Measurements from ENCODE around the gene CXCR5. TPM values are rescaled to one million over a fixed set of nuclear protein-coding genes. Genes with fewer than 3 reads are reported as not detected.
A peak's percentile ranks its signal among the peaks of the same experiment; 100 is the strongest.

CXCR5 gene
- total RNA-seq, 2 donors from 2014 or later = 8.0 to 20.2 TPM

DNA sequence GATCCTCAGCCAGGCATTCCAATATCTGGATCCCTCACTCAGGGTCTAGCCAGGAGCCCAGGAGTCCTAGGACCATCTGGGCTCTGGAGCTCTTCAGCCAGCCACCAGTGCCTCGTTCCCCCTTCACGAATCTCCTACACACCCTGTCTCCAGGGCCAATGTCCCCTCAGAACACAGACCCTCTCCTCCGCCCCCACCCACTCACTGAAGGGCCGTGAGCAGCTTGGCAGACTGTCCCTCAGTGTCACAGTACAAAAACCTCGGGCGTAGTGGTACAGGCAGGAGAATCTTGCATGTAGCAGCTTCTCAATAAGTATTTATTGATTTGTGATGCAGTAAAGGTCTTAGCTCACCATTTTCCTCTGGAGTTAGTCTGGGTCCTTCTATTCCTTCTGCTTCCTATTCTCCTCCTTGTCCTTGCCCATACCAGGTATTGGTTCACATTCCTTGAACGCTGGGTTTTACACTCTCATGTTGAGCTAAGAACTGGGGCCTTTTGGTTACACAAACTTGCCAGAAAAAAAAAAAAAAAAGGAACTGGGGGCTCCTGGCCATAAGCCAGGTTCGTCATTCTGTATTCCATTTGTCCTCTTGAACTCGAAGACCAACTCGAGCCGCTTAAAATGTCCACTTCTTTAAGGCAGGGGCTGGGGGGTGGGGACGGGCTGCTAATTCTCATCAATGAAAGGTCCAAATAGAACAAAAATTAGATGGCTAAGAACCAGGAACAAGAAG, 2.3 kb downstream of the CXCR5 start:
- Mint-ChIP-seq H3K4me1 (peaks cover 53% of the 10 kb centered on the region), H3K4me3 (peak overlapping the region; percentile 86), H3K27me3 (no peaks in the 10 kb centered on the region), H3K36me3 (ENCODE audit: low read depth) (peaks cover 83% of the 10 kb centered on the region), H3K27ac (peak overlapping the region; percentile 92), H3K9me3 (no peaks in the 10 kb centered on the region)
- no peak for ATAC-seq (replicated peaks)

DNA sequence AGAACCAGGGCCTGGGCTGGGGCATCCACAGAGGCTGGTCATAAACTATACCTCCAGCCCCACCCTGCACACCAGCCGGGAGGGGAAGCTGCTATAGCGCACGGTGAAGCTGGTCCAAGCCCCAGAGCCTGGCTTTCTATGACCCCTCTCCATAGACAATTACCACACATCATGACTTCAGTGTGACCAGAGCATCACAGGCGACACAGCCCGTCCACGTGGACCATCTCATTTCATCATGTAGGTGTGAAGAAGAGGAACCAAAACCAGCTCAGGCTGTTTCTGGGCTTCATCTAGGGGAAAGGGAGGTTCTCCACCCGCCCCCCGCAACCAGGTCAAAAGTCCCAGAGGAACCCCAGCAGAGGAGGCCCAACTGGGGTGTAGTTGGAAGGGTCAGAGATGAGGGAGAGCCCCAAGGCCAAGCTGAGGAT, 3.0 kb downstream of the CXCR5 start:
- Mint-ChIP-seq H3K4me3 (peak overlapping the region; percentile 86), H3K27ac (peak overlapping the region; percentile 58), H3K4me1 (peaks cover 46% of the 10 kb centered on the region), H3K9me3 (no peaks in the 10 kb centered on the region), H3K27me3 (no peaks in the 10 kb centered on the region), H3K36me3 (ENCODE audit: low read depth) (peaks cover 90% of the 10 kb centered on the region)
- ATAC-seq (replicated peaks) = no peak

DNA sequence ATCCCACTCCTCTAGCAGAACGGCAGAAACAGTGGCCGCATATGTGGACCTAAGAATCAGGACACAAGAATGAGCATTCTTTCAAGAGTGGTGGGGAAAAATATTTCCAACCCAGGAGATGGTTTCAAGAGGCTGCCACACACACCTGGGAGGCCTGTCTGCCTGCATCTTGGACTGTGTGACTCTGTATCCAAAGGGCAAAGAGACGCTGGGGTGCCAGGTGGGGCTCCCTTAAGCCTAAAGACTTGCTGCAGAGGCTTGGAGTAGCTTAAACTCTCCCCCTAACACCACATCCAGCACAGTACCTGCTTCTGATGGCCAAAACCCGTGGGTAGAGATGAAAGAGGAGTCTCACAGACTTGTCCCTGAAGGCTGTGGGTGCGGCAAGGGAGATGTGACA, 3.5 kb downstream of the CXCR5 start:
- peak overlapping the region; percentile 86 for H3K4me3 Mint-ChIP-seq
- H3K27me3 Mint-ChIP-seq = no peaks in the 10 kb centered on the region
- ATAC-seq (replicated peaks) = no peak
- H3K9me3 Mint-ChIP-seq = no peaks in the 10 kb centered on the region
- peaks cover 51% of the 10 kb centered on the region for H3K4me1 Mint-ChIP-seq
- peaks cover 95% of the 10 kb centered on the region for H3K36me3 Mint-ChIP-seq (ENCODE audit: low read depth)
- H3K27ac Mint-ChIP-seq = peak overlapping the region; percentile 58

DNA sequence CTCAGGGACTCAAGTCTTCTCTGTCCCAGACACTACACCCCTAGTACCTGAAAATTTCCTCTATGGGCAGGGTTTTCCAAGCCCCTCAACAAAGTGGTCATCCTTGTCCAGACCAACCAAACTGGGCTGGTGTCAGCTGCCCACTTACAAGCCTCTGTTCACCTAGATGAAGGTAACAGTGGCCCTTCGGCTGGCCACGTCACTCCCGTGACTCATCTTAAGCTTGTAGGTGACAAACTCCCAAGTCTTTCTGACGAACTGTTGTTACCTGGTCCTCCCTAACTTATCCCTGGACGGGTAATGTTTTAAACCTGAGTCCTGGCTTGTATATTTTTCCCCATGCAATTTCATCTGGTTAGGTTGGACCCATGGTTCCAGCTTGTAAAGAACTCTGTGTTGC, 4.7 kb downstream of the CXCR5 start:
- H3K9me3 Mint-ChIP-seq = no peaks in the 10 kb centered on the region
- peaks cover 96% of the 10 kb centered on the region for H3K36me3 Mint-ChIP-seq (ENCODE audit: low read depth)
- peak overlapping the region; percentile 58 for H3K27ac Mint-ChIP-seq
- H3K27me3 Mint-ChIP-seq = no peaks in the 10 kb centered on the region
- peak overlapping the region; percentile 86 for H3K4me3 Mint-ChIP-seq
- ATAC-seq (replicated peaks) = no peak
- H3K4me1 Mint-ChIP-seq = peaks cover 49% of the 10 kb centered on the region

DNA sequence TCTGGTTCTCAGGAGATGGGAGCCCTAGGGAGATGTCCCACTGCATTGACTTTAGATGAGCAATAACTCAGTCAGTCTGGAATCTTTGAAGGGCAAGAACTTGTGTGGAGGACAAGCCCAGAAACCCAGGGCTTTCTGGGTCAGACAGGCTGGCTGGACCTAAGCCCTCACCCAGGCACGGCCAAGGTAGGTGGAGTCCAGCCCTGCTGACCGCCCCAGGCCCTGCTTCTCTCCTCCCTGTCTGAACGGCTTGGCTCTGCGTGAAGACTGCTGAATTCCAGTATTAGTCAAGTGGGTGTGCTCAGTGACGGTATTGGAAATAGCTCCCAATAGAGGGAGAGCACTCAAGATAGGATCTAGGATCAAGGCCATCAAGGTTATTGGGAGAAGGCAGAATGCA, 6.1 kb downstream of the CXCR5 start:
- peak overlapping the region; percentile 44 for H3K27ac Mint-ChIP-seq
- H3K36me3 Mint-ChIP-seq (ENCODE audit: low read depth) = peaks cover 96% of the 10 kb centered on the region
- peaks cover 52% of the 10 kb centered on the region for H3K4me1 Mint-ChIP-seq
- no peak for ATAC-seq (replicated peaks)
- no peaks in the 10 kb centered on the region for H3K27me3 Mint-ChIP-seq
- H3K9me3 Mint-ChIP-seq = no peaks in the 10 kb centered on the region
- peak overlapping the region; percentile 86 for H3K4me3 Mint-ChIP-seq

DNA sequence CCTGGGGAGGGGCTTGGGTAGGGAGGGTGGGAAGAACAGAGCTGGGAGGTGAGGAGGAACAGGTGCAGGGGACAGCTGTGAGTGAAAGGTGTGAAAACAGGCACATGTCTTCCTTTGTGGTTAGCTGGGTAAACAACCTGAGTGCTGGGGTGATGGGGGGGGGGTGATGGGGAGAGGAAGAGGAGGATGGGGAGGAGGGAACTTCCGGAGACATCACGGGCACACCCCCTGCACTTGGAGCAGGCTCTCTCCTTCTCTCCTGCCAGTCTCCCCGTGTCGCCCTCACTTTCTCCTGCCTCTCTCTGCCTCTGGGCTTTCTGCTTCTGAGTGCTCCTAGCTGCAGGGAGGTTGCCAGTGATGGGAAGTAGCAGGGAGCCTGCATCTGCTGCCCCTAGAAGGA, 8.8 kb downstream of the CXCR5 start:
- peak overlapping the region; percentile 87 for H3K4me3 Mint-ChIP-seq
- no peaks in the 10 kb centered on the region for H3K9me3 Mint-ChIP-seq
- peaks cover 54% of the 10 kb centered on the region for H3K4me1 Mint-ChIP-seq
- ATAC-seq (replicated peaks) = peak; percentile 16
- H3K36me3 Mint-ChIP-seq (ENCODE audit: low read depth) = peaks cover 94% of the 10 kb centered on the region
- no peaks in the 10 kb centered on the region for H3K27me3 Mint-ChIP-seq
- H3K27ac Mint-ChIP-seq = peak overlapping the region; percentile 99

DNA sequence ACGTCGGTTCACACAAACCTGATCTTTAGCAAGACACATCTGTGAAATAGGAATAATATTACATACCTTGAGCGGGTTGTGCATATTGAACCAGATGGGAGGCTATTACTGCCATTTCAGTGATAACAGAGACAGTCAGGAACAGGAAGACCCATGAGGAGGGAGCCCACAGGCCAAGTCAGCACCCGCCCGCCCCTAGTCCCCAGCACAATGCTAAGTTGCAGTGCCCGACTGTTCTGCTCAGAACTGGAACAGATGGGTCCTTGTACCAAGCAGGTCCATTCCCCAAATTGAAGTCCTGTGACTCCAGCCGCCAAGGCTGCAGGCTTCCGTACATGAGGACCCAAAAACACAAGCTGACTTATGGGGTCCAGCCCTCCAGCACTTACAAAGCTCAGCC, 9.3 kb downstream of the CXCR5 start:
- Mint-ChIP-seq H3K4me3 (peak overlapping the region; percentile 87), H3K27ac (peak overlapping the region; percentile 99), H3K36me3 (ENCODE audit: low read depth) (peaks cover 93% of the 10 kb centered on the region), H3K27me3 (no peaks in the 10 kb centered on the region), H3K9me3 (no peaks in the 10 kb centered on the region), H3K4me1 (peaks cover 54% of the 10 kb centered on the region)
- no peak for ATAC-seq (replicated peaks)

DNA sequence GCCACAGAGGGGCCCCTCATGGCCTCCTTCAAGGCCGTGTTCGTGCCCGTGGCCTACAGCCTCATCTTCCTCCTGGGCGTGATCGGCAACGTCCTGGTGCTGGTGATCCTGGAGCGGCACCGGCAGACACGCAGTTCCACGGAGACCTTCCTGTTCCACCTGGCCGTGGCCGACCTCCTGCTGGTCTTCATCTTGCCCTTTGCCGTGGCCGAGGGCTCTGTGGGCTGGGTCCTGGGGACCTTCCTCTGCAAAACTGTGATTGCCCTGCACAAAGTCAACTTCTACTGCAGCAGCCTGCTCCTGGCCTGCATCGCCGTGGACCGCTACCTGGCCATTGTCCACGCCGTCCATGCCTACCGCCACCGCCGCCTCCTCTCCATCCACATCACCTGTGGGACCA, 10.0 kb downstream of the CXCR5 start:
- Mint-ChIP-seq H3K27me3 (no peaks in the 10 kb centered on the region), H3K4me3 (peak overlapping the region; percentile 87), H3K27ac (peak overlapping the region; percentile 99), H3K4me1 (peaks cover 51% of the 10 kb centered on the region), H3K9me3 (no peaks in the 10 kb centered on the region), H3K36me3 (ENCODE audit: low read depth) (peaks cover 89% of the 10 kb centered on the region)
- no peak for ATAC-seq (replicated peaks)

DNA sequence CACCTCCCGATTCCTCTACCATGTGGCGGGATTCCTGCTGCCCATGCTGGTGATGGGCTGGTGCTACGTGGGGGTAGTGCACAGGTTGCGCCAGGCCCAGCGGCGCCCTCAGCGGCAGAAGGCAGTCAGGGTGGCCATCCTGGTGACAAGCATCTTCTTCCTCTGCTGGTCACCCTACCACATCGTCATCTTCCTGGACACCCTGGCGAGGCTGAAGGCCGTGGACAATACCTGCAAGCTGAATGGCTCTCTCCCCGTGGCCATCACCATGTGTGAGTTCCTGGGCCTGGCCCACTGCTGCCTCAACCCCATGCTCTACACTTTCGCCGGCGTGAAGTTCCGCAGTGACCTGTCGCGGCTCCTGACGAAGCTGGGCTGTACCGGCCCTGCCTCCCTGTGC, 10.5 kb downstream of the CXCR5 start:
- no peak for ATAC-seq (replicated peaks)
- Mint-ChIP-seq H3K4me3 (peak overlapping the region; percentile 87), H3K4me1 (peaks cover 51% of the 10 kb centered on the region), H3K27ac (peak overlapping the region; percentile 99), H3K9me3 (no peaks in the 10 kb centered on the region), H3K36me3 (ENCODE audit: low read depth) (peaks cover 88% of the 10 kb centered on the region), H3K27me3 (no peaks in the 10 kb centered on the region)

DNA sequence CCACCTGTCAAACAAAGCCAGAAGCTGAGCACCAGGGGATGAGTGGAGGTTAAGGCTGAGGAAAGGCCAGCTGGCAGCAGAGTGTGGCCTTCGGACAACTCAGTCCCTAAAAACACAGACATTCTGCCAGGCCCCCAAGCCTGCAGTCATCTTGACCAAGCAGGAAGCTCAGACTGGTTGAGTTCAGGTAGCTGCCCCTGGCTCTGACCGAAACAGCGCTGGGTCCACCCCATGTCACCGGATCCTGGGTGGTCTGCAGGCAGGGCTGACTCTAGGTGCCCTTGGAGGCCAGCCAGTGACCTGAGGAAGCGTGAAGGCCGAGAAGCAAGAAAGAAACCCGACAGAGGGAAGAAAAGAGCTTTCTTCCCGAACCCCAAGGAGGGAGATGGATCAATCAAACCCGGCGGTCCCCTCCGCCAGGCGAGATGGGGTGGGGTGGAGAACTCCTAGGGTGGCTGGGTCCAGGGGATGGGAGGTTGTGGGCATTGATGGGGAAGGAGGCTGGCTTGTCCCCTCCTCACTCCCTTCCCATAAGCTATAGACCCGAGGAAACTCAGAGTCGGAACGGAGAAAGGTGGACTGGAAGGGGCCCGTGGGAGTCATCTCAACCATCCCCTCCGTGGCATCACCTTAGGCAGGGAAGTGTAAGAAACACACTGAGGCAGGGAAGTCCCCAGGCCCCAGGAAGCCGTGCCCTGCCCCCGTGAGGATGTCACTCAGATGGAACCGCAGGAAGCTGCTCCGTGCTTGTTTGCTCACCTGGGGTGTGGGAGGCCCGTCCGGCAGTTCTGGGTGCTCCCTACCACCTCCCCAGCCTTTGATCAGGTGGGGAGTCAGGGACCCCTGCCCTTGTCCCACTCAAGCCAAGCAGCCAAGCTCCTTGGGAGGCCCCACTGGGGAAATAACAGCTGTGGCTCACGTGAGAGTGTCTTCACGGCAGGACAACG, 11.7 kb downstream of the CXCR5 start:
- Mint-ChIP-seq H3K9me3 (no peaks in the 10 kb centered on the region), H3K4me1 (peaks cover 42% of the 10 kb centered on the region), H3K27me3 (no peaks in the 10 kb centered on the region)

DNA sequence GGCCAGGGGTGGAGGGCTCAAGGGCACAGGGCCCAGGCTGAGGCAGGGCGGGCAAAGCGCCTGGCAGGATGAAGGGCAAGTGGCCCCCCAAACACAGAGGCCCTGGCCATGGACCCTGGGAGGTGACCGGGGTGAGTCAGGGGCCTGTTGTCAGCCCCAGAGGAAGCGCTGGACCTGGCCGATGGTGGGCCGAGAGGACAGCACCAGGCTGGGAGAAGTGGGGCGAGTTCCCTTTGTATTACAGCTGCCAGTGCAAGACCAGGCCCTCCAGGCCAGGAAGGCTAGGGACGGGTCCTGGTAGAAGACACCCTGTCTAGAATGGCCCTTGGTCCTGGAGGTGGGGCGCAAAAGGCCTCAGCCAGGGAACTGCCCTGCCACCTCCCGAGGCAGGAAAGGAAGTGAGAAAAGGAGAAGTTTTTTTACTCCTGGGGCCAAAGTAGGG, 12.8 kb downstream of the CXCR5 start:
- Mint-ChIP-seq H3K4me1 (peaks cover 36% of the 10 kb centered on the region), H3K36me3 (ENCODE audit: low read depth) (peaks cover 84% of the 10 kb centered on the region), H3K4me3 (peak overlapping the region; percentile 87)

More for the DNA sequence above, 11.7 kb downstream of the CXCR5 start:
- Mint-ChIP-seq H3K36me3 (ENCODE audit: low read depth) (peaks cover 84% of the 10 kb centered on the region), H3K4me3 (peak overlapping the region; percentile 87), H3K27ac (peak overlapping the region; percentile 99)
- ATAC-seq (replicated peaks) = peak; percentile 92

DNA sequence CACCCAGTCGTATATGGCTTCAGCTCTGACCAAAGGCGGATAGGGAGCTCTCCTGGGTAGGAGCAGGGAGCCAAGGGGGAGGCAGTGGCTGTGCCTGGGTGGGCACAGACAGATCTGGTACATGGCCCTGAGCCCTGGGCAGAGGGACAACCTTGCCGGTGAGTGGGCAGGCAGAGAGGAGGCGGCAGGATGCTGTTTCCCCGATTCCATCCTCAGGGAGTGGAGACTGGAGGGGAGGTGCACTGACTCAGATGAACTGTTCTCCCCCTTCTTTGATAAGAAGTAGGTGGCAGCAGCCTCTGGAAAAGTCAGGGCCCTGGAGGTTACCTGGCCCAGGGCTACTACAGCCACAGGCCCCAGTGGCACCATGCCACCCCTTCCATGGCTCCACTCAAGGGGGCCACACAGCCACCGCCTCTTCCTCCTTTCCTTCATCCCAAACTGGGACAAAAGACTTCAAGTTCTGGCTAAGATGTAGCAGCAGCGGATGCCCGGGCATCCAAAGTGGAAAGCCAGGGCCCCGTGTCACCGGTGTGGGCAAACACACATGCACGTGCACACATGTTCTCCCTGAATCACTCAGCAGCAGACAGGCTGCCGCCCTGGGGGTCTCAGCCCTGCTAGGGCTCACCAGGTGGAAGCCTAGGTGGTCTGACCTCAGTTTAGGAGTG, 13.4 kb downstream of the CXCR5 start:
- Mint-ChIP-seq H3K4me1 (peaks cover 32% of the 10 kb centered on the region), H3K27ac (peak overlapping the region; percentile 99), H3K9me3 (no peaks in the 10 kb centered on the region), H3K4me3 (peak overlapping the region; percentile 87), H3K27me3 (no peaks in the 10 kb centered on the region), H3K36me3 (ENCODE audit: low read depth) (peaks cover 84% of the 10 kb centered on the region)
- ATAC-seq (replicated peaks) = no peak

More for the DNA sequence above, 12.8 kb downstream of the CXCR5 start:
- H3K9me3 Mint-ChIP-seq = no peaks in the 10 kb centered on the region
- no peak for ATAC-seq (replicated peaks)
- H3K27ac Mint-ChIP-seq = peak overlapping the region; percentile 99
- H3K27me3 Mint-ChIP-seq = no peaks in the 10 kb centered on the region

DNA sequence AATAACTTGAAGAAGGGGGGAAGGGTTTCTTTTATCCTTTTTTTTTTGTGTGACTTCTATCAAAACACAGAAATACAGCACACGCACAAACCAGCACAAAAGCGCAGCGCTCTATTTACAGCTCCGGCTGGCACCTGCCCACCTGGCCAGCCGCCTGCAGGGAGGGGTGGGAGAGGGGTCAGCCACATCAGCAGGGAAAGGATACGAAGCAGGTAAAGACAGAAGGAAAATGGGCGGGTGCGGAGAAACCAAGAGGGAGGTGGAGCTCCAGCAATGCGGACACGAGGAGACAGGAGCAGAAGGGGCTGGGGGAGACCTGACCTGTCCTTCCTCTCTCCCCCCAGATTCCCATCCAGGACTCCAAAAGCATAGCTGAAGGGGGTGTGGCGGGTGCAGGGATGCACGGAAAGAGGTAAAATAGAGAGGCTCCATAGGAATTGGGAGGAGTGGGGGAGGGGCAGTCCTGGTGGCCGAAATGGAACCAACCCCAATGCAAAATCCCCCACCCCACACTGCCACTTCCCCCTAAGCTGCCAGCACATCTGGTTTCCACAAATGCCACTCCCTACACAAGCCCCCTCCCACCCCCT, 14.1 kb downstream of the CXCR5 start:
- Mint-ChIP-seq H3K4me1 (peaks cover 25% of the 10 kb centered on the region), H3K4me3 (no peak overlapping the region), H3K27me3 (no peaks in the 10 kb centered on the region), H3K27ac (peak overlapping the region; percentile 99), H3K36me3 (ENCODE audit: low read depth) (peaks cover 79% of the 10 kb centered on the region), H3K9me3 (no peaks in the 10 kb centered on the region)
- no peak for ATAC-seq (replicated peaks)
